Left renal cortex interstitium (tissue), 4 donors: ENCODE data around the gene QSOX2. TPM values are rescaled to one million over a fixed set of nuclear protein-coding genes. Genes with fewer than 3 reads are reported as not detected.

Source experiments
- DNase-seq, 4 donors: peaks; one replicate each; pipeline ENCODE4 v3.0.0-alpha.2; 2013; ENCODE audit warnings: low read depth in 4 of 4, low spot score in 2 of 4, missing footprints in 1 of 4
- polyA plus RNA-seq, 4 donors: library from polyadenylated mRNA; unstranded; fragments of 120-200 nt; gene quantifications; one replicate each; pipeline ENCODE4 v1.2.1, GENCODE V29; 2013; ENCODE audit not compliant: insufficient read length in 4 of 4

QSOX2 gene
- polyA plus RNA-seq, 4 donors = 15.9 to 22.0 (median 17.0) TPM

GRCh38 chr9:136254381-136255165 lies 9.0 kb upstream of the QSOX2 start:
- no peak for DNase-seq

- no peak for DNase-seq
Observed at GRCh38 chr9:136253246-136254130, 7.9 kb upstream of the QSOX2 start.

- no peak for DNase-seq
Observed at GRCh38 chr9:136252846-136253245, 7.2 kb upstream of the QSOX2 start.

GRCh38 chr9:136252281-136252680 lies 6.7 kb upstream of the QSOX2 start:
- DNase-seq = no peak

GRCh38 chr9:136251264-136252115 lies 5.9 kb upstream of the QSOX2 start:
- no peak for DNase-seq

GRCh38 chr9:136250676-136251075 lies 5.1 kb upstream of the QSOX2 start:
- DNase-seq = no peak

- no peak for DNase-seq
Observed at GRCh38 chr9:136249877-136250559, 4.4 kb upstream of the QSOX2 start.

GRCh38 chr9:136248951-136249876 lies 3.6 kb upstream of the QSOX2 start:
- no peak for DNase-seq

- DNase-seq = no peak
Observed at GRCh38 chr9:136247947-136248637, 2.5 kb upstream of the QSOX2 start.

GRCh38 chr9:136247551-136247916 lies 1.9 kb upstream of the QSOX2 start:
- DNase-seq = no peak

- no peak for DNase-seq
Observed at GRCh38 chr9:136246849-136247550, 1.4 kb upstream of the QSOX2 start.

- no peak for DNase-seq
Observed at GRCh38 chr9:136244969-136245218, 718 bp downstream of the QSOX2 start.

- DNase-seq = no peak
Observed at GRCh38 chr9:136244122-136244968, 1.3 kb downstream of the QSOX2 start.

- no peak for DNase-seq
Observed at GRCh38 chr9:136243631-136244030, 2.0 kb downstream of the QSOX2 start.

GRCh38 chr9:136242918-136243525 lies 2.6 kb downstream of the QSOX2 start:
- no peak for DNase-seq

- no peak for DNase-seq
Observed at GRCh38 chr9:136242248-136242647, 3.4 kb downstream of the QSOX2 start.

- no peak for DNase-seq
Observed at GRCh38 chr9:136241542-136241941, 4.1 kb downstream of the QSOX2 start.
